Measurements from ENCODE around the gene CENPVL2. TPM values are rescaled to one million over a fixed set of nuclear protein-coding genes. Genes with fewer than 3 reads are reported as not detected.
"Not testable (repeated sequence)": the region's sequence is repeated elsewhere in the genome, so short reads cannot be mapped to it uniquely, and the experiment has no call there.

The CENPVL2 gene
- total RNA-seq, 1 donor = not detected

DNA sequence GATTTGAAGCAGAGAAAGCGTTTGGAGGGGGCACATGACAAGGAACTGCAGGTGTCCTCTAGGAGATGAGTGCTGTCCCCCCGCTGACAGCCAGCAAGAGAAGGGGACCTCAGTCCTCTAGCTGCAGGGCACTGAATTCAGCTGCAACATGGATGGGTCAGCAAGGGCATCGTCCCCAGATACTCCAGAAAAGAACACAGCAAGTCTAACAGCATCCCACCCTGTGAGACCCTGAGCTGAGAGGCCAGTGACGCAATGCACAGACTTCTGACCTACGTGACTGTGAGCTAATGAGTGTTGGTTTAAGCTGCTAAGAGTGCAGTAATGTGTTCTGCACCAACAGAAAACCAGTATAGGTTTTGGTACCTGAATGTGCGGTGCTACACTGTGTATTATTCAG lies 11.6 kb upstream of the CENPVL2 start:
- H3K36me3 ChIP-seq (ENCODE audit: insufficient read depth, low read length) = no peaks in the 10 kb centered on the region
- DNase-seq (ENCODE audit: insufficient read length, low spot score, missing footprints) = no peak
- TF ChIP-seq, protein P1, sequence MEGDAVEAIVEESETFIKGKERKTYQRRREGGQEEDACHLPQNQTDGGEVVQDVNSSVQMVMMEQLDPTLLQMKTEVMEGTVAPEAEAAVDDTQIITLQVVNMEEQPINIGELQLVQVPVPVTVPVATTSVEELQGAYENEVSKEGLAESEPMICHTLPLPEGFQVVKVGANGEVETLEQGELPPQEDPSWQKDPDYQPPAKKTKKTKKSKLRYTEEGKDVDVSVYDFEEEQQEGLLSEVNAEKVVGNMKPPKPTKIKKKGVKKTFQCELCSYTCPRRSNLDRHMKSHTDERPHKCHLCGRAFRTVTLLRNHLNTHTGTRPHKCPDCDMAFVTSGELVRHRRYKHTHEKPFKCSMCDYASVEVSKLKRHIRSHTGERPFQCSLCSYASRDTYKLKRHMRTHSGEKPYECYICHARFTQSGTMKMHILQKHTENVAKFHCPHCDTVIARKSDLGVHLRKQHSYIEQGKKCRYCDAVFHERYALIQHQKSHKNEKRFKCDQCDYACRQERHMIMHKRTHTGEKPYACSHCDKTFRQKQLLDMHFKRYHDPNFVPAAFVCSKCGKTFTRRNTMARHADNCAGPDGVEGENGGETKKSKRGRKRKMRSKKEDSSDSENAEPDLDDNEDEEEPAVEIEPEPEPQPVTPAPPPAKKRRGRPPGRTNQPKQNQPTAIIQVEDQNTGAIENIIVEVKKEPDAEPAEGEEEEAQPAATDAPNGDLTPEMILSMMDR (IDR thresholded peaks at IDR 0.05; ENCODE audit: extremely low read depth, low read depth, low read length) = no peak
- no peak overlapping the region for H3K27ac ChIP-seq (ENCODE audit: low read depth, low read length)
- H3K79me2 ChIP-seq (ENCODE audit: insufficient read depth, low read length) = no peaks in the 10 kb centered on the region
- H3K9me3 ChIP-seq (ENCODE audit: low read depth, low read length) = no peaks in the 10 kb centered on the region
- H3K27me3 ChIP-seq (ENCODE audit: insufficient read depth, low read length) = peaks cover 2% of the 10 kb centered on the region
- H3K4me1 ChIP-seq (ENCODE audit: insufficient read depth, low read length) = no peaks in the 10 kb centered on the region
- H4K20me1 ChIP-seq (ENCODE audit: insufficient read depth, low read length) = no peaks in the 10 kb centered on the region
- no peak overlapping the region for H2AFZ ChIP-seq (ENCODE audit: low read length)
- no peak overlapping the region for H3K4me3 ChIP-seq (ENCODE audit: insufficient read depth, low read length)
- H3K4me2 ChIP-seq (ENCODE audit: insufficient read depth, low read length) = no peak overlapping the region

DNA sequence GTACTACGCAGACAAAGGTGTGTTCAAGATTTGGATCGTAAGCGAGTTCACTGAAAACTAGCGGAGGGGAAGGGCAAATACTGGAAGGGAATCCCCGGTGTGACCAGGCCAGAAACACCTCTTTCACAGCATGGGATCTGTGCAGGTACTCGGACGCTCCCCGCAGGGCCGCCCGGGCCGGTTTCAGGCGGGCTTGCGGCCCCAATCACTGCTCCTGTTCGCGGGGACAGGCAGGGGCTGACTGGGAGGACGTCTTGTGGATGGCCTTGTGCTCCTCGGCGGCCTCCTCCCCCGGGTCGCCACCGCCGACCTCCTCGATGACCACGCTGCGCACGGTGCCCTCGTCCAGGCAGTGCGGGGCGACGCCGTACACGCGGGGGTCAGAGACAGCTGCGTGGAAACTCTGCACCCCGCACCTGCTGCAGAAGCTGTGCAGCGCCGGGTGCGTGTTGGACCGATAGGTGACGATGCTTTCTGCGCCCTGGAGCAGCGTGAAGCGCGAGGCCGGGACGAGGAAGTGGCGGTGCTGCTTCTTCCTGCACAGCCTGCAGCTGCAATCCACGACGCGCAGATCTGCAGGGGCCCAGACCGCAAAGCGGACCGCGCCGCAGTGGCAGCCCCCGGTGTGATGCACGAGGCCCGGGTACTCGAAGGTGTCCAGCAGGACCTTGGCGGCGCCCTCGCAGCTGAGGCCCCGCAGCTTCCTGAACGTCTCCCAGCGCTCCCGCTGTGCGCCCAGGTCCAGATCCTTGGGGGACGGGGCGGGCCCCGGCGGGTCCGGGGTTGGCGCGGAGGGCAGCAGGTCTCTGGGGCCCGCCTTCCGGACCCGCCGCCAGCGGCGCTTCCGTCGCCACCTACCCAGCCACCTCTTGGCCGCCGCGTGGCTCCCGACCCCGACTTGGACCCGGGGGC lies 567 bp downstream of the CENPVL2 start:
- H3K4me1 ChIP-seq (ENCODE audit: insufficient read depth, low read length); H3K27ac ChIP-seq (ENCODE audit: low read depth, low read length); H3K9me3 ChIP-seq (ENCODE audit: low read depth, low read length); H4K20me1 ChIP-seq (ENCODE audit: insufficient read depth, low read length); H3K4me2 ChIP-seq (ENCODE audit: insufficient read depth, low read length); H3K4me3 ChIP-seq (ENCODE audit: insufficient read depth, low read length); H3K27me3 ChIP-seq (ENCODE audit: insufficient read depth, low read length); H2AFZ ChIP-seq (ENCODE audit: low read length); DNase-seq (ENCODE audit: insufficient read length, low spot score, missing footprints); H3K36me3 ChIP-seq (ENCODE audit: insufficient read depth, low read length); H3K79me2 ChIP-seq (ENCODE audit: insufficient read depth, low read length): not testable (repeated sequence)

- not testable (repeated sequence) for H3K27me3 ChIP-seq (ENCODE audit: insufficient read depth, low read length); H3K79me2 ChIP-seq (ENCODE audit: insufficient read depth, low read length); H3K4me1 ChIP-seq (ENCODE audit: insufficient read depth, low read length); H3K27ac ChIP-seq (ENCODE audit: low read depth, low read length); H3K4me3 ChIP-seq (ENCODE audit: insufficient read depth, low read length); H2AFZ ChIP-seq (ENCODE audit: low read length); DNase-seq (ENCODE audit: insufficient read length, low spot score, missing footprints); H3K4me2 ChIP-seq (ENCODE audit: insufficient read depth, low read length); H4K20me1 ChIP-seq (ENCODE audit: insufficient read depth, low read length); H3K36me3 ChIP-seq (ENCODE audit: insufficient read depth, low read length); H3K9me3 ChIP-seq (ENCODE audit: low read depth, low read length)
Measured at GRCh38 chrX:51679689-51680433, 2.8 kb downstream of the CENPVL2 start.

DNA sequence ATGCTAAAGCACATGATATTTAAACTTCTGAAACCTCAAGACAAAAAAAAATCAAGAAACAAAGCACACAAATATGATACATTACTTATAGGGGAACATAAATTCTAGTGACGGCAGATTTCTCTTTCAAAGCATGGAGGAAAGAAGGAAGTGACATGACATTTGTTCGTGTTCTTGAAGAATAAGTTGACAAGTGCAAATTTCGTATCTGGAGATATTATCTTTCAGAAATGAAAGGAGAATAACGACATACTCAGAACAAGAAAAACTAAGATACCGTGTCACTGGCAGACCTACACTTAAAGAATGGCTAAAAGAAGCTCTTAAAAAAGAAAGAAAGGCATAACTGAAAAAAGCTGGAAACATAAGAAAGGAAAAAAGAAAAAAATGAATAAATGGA lies 16.6 kb downstream of the CENPVL2 start:
- no peak overlapping the region for H3K4me3 ChIP-seq (ENCODE audit: insufficient read depth, low read length)
- no peak overlapping the region for H2AFZ ChIP-seq (ENCODE audit: low read length)
- H3K36me3 ChIP-seq (ENCODE audit: insufficient read depth, low read length) = no peaks in the 10 kb centered on the region
- H3K27ac ChIP-seq (ENCODE audit: low read depth, low read length) = no peak overlapping the region
- H4K20me1 ChIP-seq (ENCODE audit: insufficient read depth, low read length) = no peaks in the 10 kb centered on the region
- no peak for DNase-seq (ENCODE audit: insufficient read length, low spot score, missing footprints)
- H3K79me2 ChIP-seq (ENCODE audit: insufficient read depth, low read length) = no peaks in the 10 kb centered on the region
- TF ChIP-seq, protein P1 (IDR thresholded peaks at IDR 0.05; ENCODE audit: extremely low read depth, low read depth, low read length) = no peak
- no peaks in the 10 kb centered on the region for H3K4me1 ChIP-seq (ENCODE audit: insufficient read depth, low read length)
- H3K9me3 ChIP-seq (ENCODE audit: low read depth, low read length) = no peaks in the 10 kb centered on the region
- no peaks in the 10 kb centered on the region for H3K27me3 ChIP-seq (ENCODE audit: insufficient read depth, low read length)
- H3K4me2 ChIP-seq (ENCODE audit: insufficient read depth, low read length) = no peak overlapping the region
